HEK293T (cell line): ENCODE results near the gene LHPP.
A peak's percentile ranks its signal among the peaks of the same experiment; 100 is the strongest.

Experiments
- CTCF ChIA-PET: fragments of 350-600 bp; formaldehyde crosslinking; extraction: SDS; loops from one replicate; lab custom pipeline; 2021; ENCODE audit warnings: antibody characterized with exemption, inconsistent platforms; lab: Yijun Ruan, JAX
- POLR2A ChIA-PET: fragments of 350-600 bp; formaldehyde crosslinking; extraction: SDS; loops from one replicate; lab custom pipeline; 2020; ENCODE audit warnings: antibody characterized with exemption, inconsistent platforms; lab: Yijun Ruan, JAX
- DNase-seq: peaks from one replicate; pipeline ENCODE4 v3.0.0; 2012; ENCODE audit warnings: mixed read lengths; ENCODE audit errors: extremely low spot score
- ARNT ChIP-seq: fragments of 450-650 bp; IDR thresholded peaks from 2 replicates; pipeline ENCODE4 v1.6.1; 2017; ENCODE audit warnings: mild to moderate bottlenecking
- BHLHE40 ChIP-seq: fragments of 450-650 bp; IDR thresholded peaks from 2 replicates; pipeline ENCODE4 v1.6.1; 2016; ENCODE audit warnings: mild to moderate bottlenecking, moderate library complexity, borderline replicate concordance
- CTBP1 ChIP-seq: fragments of 450-650 bp; IDR thresholded peaks from 2 replicates; pipeline ENCODE4 v1.6.1; 2016; ENCODE audit warnings: borderline replicate concordance
- ELF4 ChIP-seq: fragments of 450-650 bp; IDR thresholded peaks from 2 replicates; pipeline ENCODE4 v1.6.1; 2017; ENCODE audit warnings: antibody characterized with exemption
- FOXA1 ChIP-seq: fragments of 450-650 bp; IDR thresholded peaks from 2 replicates; pipeline ENCODE4 v1.6.1; 2016; ENCODE audit warnings: mild to moderate bottlenecking
- FOXK2 ChIP-seq: fragments of 450-650 bp; IDR thresholded peaks from 2 replicates; pipeline ENCODE4 v1.6.1; 2016; ENCODE audit warnings: mild to moderate bottlenecking
- FOXM1 ChIP-seq: fragments of 450-650 bp; IDR thresholded peaks from 2 replicates; pipeline ENCODE4 v1.6.1; 2017; ENCODE audit warnings: mild to moderate bottlenecking, borderline replicate concordance
- HDGF ChIP-seq: fragments of 450-650 bp; IDR thresholded peaks from 2 replicates; pipeline ENCODE4 v1.6.1; 2017; ENCODE audit warnings: antibody characterized with exemption, borderline replicate concordance
- L3MBTL2 ChIP-seq: fragments of 450-650 bp; conservative IDR thresholded peaks from 2 replicates; pipeline ENCODE4 v1.6.1; 2016; ENCODE audit warnings: mild to moderate bottlenecking
- LEF1 ChIP-seq: fragments of 450-650 bp; IDR thresholded peaks from 2 replicates; pipeline ENCODE4 v1.6.1; 2017; ENCODE audit warnings: mild to moderate bottlenecking, borderline replicate concordance
- NFRKB ChIP-seq: fragments of 450-650 bp; IDR thresholded peaks from 2 replicates; pipeline ENCODE4 v1.6.1; 2016; ENCODE audit warnings: mild to moderate bottlenecking, moderate library complexity
- SP1 ChIP-seq: fragments of 450-650 bp; IDR thresholded peaks from 2 replicates; pipeline ENCODE4 v1.6.1; 2017
- SUZ12 ChIP-seq: fragments of 450-650 bp; IDR thresholded peaks from 2 replicates; pipeline ENCODE4 v1.6.1; 2016; ENCODE audit warnings: mild to moderate bottlenecking
- TARDBP ChIP-seq: fragments of 450-650 bp; IDR thresholded peaks from 2 replicates; pipeline ENCODE4 v1.6.1; 2016
- ZNF384 ChIP-seq: fragments of 450-650 bp; IDR thresholded peaks from 2 replicates; pipeline ENCODE4 v1.6.1; 2016
- TF ChIP-seq, protein P1 (sequence below): fragments of 450-650 bp; IDR thresholded peaks from 2 replicates; pipeline ENCODE4 v1.6.1; 2016

Gene LHPP

DNA sequence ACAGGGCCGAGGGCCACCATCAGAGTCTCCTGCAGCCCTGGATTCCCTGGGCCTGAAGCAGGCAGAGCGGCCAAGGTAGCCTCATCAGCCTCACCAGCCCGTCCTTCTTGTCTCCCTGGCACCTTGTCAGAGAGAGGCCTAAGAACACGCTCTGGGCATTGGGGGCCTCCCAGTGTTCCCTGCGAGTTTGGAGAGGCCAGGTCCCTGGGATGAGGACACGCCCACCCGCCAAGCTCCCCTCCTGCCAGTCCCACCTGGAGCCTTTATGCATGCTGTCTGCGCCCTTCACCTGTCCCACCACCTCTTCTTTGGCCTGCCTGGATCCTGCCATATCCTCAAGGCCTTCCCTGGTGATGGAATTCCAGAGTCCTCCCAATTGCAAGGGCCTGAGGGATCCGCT, 69.2 kb downstream of the LHPP start:
- TF ChIP-seq HDGF = no peak
- TF ChIP-seq FOXA1 = no peak
- no peak for TF ChIP-seq LEF1
- no peak for TF ChIP-seq L3MBTL2
- TF ChIP-seq ELF4 = no peak
- no peak for TF ChIP-seq FOXK2
- POLR2A ChIA-PET = no interaction called here
- CTCF ChIA-PET = interaction anchor here (0.9 to 2.4 kb wide), 4 partner anchors 17 to 215 kb away, joined by 3 to 13 read pairs (median 3); no protein-coding TSS in a partner anchor
- DNase-seq = no peak

DNA sequence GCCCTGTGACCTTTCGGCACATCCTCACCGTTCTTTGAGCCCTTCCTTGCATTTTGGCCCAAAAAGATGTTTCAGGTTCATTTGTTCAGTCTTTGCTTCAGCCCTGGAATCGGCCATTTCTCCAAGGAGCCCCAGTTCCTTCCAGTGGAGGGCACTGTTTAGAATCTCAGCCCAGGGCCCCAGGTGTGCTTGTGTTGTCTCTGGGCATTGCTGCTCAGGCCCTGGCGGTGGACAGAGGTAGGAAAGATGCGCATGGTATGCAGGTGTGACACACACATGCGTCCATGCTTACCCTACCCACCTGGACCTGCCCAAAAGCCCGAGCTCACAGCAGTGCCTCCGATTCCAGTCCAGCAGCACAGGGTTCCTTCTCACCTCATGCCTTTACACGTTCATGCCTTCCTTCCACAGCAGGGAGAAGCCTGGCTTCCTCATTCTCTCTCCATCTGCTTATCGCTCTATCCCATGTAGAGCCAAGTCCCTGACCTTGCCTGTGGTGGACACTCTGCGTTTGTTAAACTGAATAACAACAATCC, 70.6 kb downstream of the LHPP start:
- TF ChIP-seq BHLHE40 (no peak), TARDBP (no peak), SUZ12 (no peak), ARNT (no peak), FOXA1 (no peak), ELF4 (no peak), SP1 (no peak), ZNF384 (no peak), NFRKB (no peak), L3MBTL2 (no peak), FOXK2 (no peak), FOXM1 (no peak), HDGF (no peak), CTBP1 (no peak), LEF1 (no peak)
- TF ChIP-seq, protein P1, sequence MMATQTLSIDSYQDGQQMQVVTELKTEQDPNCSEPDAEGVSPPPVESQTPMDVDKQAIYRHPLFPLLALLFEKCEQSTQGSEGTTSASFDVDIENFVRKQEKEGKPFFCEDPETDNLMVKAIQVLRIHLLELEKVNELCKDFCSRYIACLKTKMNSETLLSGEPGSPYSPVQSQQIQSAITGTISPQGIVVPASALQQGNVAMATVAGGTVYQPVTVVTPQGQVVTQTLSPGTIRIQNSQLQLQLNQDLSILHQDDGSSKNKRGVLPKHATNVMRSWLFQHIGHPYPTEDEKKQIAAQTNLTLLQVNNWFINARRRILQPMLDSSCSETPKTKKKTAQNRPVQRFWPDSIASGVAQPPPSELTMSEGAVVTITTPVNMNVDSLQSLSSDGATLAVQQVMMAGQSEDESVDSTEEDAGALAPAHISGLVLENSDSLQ = no peak
- ChIA-PET CTCF (interaction anchor here (0.6 to 0.8 kb wide), 3 partner anchors 113 to 213 kb away, joined by 3 to 5 read pairs (median 4); no protein-coding TSS in a partner anchor), POLR2A (no interaction called here)
- peak; percentile 43 for DNase-seq

DNA sequence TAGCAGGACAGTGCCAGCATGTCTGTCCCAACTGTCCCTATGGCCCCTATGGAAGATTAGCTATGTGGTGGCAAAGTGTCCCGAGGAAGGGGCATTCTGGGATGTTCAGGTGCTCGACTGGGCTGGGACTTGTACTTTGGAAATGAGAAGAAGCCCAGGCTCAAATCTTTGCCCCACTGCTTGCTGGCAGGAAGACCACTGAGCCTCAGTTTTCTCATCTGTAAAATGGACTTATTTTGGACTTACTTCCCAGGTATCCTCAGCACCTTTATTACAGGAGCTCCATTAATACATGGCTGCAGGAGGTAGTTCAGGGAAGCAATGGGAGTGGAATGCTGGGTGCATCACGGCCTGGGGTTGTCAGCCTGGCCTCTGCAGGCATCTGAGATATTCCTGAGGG, 71.2 kb downstream of the LHPP start:
- POLR2A ChIA-PET = no interaction called here
- TF ChIP-seq CTBP1 = no peak
- CTCF ChIA-PET = interaction anchor here (0.5 to 0.8 kb wide), 3 partner anchors 114 to 346 kb away, joined by 3 to 5 read pairs (median 4); no protein-coding TSS in a partner anchor

DNA sequence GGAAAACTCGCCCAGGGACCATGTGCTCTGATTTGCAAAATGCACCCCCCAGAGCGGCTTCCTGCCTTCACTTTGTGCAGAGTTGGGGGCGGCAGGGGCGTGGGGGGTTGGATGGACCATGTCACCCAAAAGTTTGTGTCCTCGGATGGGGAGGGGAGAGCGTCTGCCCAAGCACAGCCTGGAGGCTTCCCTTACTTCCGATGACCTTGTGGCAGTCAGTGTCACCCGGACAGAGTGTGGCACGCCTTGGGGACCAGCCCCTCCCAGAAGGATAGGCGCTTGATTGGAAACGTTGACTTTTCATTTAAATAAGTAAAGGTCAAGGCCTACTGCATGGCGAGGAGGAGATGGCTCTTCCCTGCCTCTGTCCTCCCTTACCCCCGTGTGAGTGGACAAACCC, 71.6 kb downstream of the LHPP start:
- TF ChIP-seq SUZ12 = no peak
- TF ChIP-seq LEF1 = no peak
- no peak for TF ChIP-seq NFRKB
- TF ChIP-seq FOXK2 = no peak
- TF ChIP-seq HDGF = no peak
- no peak for TF ChIP-seq TARDBP
- no peak for TF ChIP-seq BHLHE40
- TF ChIP-seq, protein P1 = no peak
- TF ChIP-seq ELF4 = no peak
- TF ChIP-seq CTBP1 = no peak
- TF ChIP-seq L3MBTL2 = no peak
- no peak for TF ChIP-seq ARNT
- TF ChIP-seq FOXM1 = no peak
- no peak for TF ChIP-seq FOXA1
- TF ChIP-seq SP1 = no peak
- TF ChIP-seq ZNF384 = no peak
- ChIA-PET CTCF (interaction anchor here (0.5 to 1.2 kb wide), 3 partner anchors 114 to 345 kb away, joined by 4 to 6 read pairs (median 5); no protein-coding TSS in a partner anchor), POLR2A (no interaction called here)
- DNase-seq = no peak

More for the DNA sequence above, 71.2 kb downstream of the LHPP start:
- no peak for DNase-seq

DNA sequence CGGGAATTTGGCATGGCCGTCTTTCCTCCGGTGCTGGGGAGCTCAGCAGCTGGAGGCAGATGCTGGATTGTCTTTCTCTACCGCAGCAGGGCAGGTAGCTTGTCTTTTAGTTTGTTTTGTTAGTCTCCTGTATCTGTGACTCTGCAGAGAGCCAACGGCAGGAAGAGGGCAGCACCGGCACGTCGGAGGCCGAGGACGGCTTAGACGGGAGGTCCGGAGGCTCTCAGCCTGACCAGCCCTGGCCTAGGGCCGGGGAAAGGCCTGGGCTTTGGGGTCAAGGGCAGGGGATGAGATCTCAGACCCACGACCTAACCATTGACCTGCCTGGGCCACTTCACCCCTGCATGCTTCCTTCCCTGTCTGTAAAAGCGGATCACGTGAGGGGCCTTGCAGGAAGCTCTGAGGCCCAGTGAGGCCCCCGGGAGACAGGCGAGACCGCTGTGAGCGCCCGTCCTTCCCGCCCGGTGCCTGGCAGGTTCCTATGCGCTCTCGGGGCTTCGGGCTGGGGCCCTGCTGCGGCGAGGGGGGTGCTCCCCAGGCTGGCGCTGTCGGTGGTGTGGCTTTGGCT, 72.7 kb downstream of the LHPP start:
- peak; percentile 71 for DNase-seq
- CTCF ChIA-PET = interaction anchor here (0.6 to 2.0 kb wide), 5 partner anchors 31 to 211 kb away, joined by 4 to 6 read pairs (median 5); no protein-coding TSS in a partner anchor
- POLR2A ChIA-PET = no interaction called here

DNA sequence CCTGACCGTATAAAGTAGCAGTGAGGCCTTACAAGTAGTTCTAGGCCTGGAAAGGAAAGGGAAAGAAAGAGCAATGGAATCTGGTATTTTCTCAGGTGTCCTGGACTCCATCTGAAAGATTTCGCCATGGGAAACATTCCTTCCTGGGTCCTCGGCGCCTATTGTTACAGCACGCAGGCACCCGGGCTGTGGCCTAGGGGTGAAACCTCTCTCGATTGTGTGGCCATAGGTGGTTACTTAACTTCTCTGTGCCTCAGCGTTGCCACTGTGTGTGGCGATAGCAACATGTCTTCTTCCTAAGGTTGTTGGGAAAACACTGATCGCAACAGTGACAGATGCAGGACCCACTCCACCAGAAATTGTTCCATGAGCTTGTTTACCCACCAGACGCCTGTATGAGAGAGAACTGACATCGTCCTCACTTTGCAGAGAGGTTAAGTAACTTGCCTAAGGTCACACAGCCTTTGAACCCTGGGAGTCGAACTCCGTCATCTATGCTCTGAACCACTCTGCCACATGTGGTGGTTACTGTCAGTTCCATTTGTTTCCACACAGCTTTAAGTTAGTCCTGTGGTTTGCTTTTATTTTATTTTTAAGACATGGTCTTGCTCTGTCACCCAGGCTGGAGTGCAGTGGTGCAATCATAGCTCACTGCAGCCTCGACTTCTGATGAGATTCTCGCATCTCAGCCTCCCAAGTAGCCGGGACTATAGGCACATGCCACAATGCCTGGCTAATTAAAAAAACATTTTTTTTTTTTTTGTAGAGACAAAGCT, 73.4 kb downstream of the LHPP start:
- CTCF ChIA-PET = interaction anchor here (1.0 to 2.0 kb wide), 4 partner anchors 30 to 210 kb away, joined by 4 to 6 read pairs (median 4); no protein-coding TSS in a partner anchor
- TF ChIP-seq L3MBTL2 (no peak), SP1 (no peak), NFRKB (no peak), SUZ12 (no peak), FOXA1 (no peak), ZNF384 (no peak)
- TF ChIP-seq, protein P1 = no peak
- DNase-seq = no peak
- POLR2A ChIA-PET = no interaction called here

More for the DNA sequence above, 72.7 kb downstream of the LHPP start:
- TF ChIP-seq FOXA1 (no peak), ELF4 (no peak), CTBP1 (no peak), FOXM1 (no peak), LEF1 (no peak), BHLHE40 (no peak), FOXK2 (no peak), HDGF (no peak), L3MBTL2 (no peak), ZNF384 (no peak), TARDBP (no peak)
